NCI-H2081 (cell line): ENCODE measurements around the gene BMPR1B.
A peak's percentile ranks its signal among the peaks of the same experiment; 100 is the strongest.
"Not testable (repeated sequence)": the region's sequence is repeated elsewhere in the genome, so short reads cannot be mapped to it uniquely, and the experiment has no call there.

Source experiments
- DNase-seq, 2 experiments: peaks; one replicate each; lab custom pipeline; 2025; lab: John Stamatoyannopoulos, UW

Gene BMPR1B

GRCh38 chr4:95091272-95091671, 333.5 kb downstream of the BMPR1B start:
- DNase-seq, result no peak

GRCh38 chr4:95092766-95093165, 335.0 kb downstream of the BMPR1B start:
- peak; percentile 49 to 81 for DNase-seq

GRCh38 chr4:95093460-95093859, 335.7 kb downstream of the BMPR1B start:
- DNase-seq, result peak in 1 of 2 experiments; percentile 12

- DNase-seq, result no peak
Observed at GRCh38 chr4:95093936-95094929, 336.5 kb downstream of the BMPR1B start.

GRCh38 chr4:95095348-95095974, 337.7 kb downstream of the BMPR1B start:
- peak; percentile 24 to 41 for DNase-seq

GRCh38 chr4:95102162-95102790, 344.5 kb downstream of the BMPR1B start:
- DNase-seq, result no peak

GRCh38 chr4:95105112-95105511, 347.4 kb downstream of the BMPR1B start:
- no peak for DNase-seq

- no peak for DNase-seq
Observed at GRCh38 chr4:95105983-95106382, 348.2 kb downstream of the BMPR1B start.

GRCh38 chr4:95106408-95106928, 348.7 kb downstream of the BMPR1B start:
- no peak for DNase-seq

- DNase-seq, result no peak
Observed at GRCh38 chr4:95107004-95107403, 349.2 kb downstream of the BMPR1B start.

GRCh38 chr4:95107635-95108034, 349.9 kb downstream of the BMPR1B start:
- no peak for DNase-seq

- no peak for DNase-seq
Observed at GRCh38 chr4:95108883-95109421, 351.2 kb downstream of the BMPR1B start.

GRCh38 chr4:95114521-95114920, 356.8 kb downstream of the BMPR1B start:
- DNase-seq, result no peak

GRCh38 chr4:95118497-95118896, 360.7 kb downstream of the BMPR1B start:
- no peak for DNase-seq

GRCh38 chr4:95120456-95120855, 362.7 kb downstream of the BMPR1B start:
- DNase-seq, result no peak

- DNase-seq, result no peak
Observed at GRCh38 chr4:95122001-95122400, 364.2 kb downstream of the BMPR1B start.

- peak; percentile 28 to 39 for DNase-seq
Observed at GRCh38 chr4:95124906-95125504, 367.2 kb downstream of the BMPR1B start.

GRCh38 chr4:95129031-95129430, 371.3 kb downstream of the BMPR1B start:
- DNase-seq, result no peak

- no peak for DNase-seq
Observed at GRCh38 chr4:95129821-95130311, 372.1 kb downstream of the BMPR1B start.

- DNase-seq, result not testable (repeated sequence)
Observed at GRCh38 chr4:95134016-95134415, 376.3 kb downstream of the BMPR1B start.

GRCh38 chr4:95139424-95139823, 381.7 kb downstream of the BMPR1B start:
- DNase-seq, result not testable (repeated sequence)
